Osteoblast (primary cell): ENCODE data around the gene FRMD3. TPM values are rescaled to one million over a fixed set of nuclear protein-coding genes. Genes with fewer than 3 reads are reported as not detected.

Experiments
- DNase-seq: peaks from one replicate; pipeline ENCODE4 v3.0.0; 2011; ENCODE audit warnings: low spot score, mixed read lengths; ENCODE audit not compliant: insufficient read length; ENCODE audit errors: missing footprints
- H2AFZ ChIP-seq: 2 replicates; pipeline ENCODE4 v1.6.0; 2011; ENCODE audit warnings: mild to moderate bottlenecking, low read length
- H3K27ac ChIP-seq: 2 replicates; pipeline ENCODE4 v1.5.1; 2011; ENCODE audit warnings: mild to moderate bottlenecking, low read depth, low read length, moderate library complexity
- H3K27me3 ChIP-seq: 2 replicates; pipeline ENCODE4 v1.6.0; 2012; ENCODE audit warnings: mild to moderate bottlenecking, control low read depth, inconsistent platforms, low read length, moderate library complexity; ENCODE audit not compliant: insufficient read depth
- H3K36me3 ChIP-seq: 2 replicates; pipeline ENCODE4 v1.5.1; 2011; ENCODE audit warnings: mild to moderate bottlenecking, low read length, control low read depth, moderate library complexity; ENCODE audit not compliant: insufficient read depth
- H3K4me1 ChIP-seq: 2 replicates; pipeline ENCODE4 v1.5.1; 2011; ENCODE audit warnings: mild to moderate bottlenecking, low read length, control low read depth, moderate library complexity; ENCODE audit not compliant: insufficient read depth
- H3K4me2 ChIP-seq: 2 replicates; pipeline ENCODE4 v1.6.0; 2011; ENCODE audit warnings: mild to moderate bottlenecking, low read length; ENCODE audit not compliant: insufficient read depth
- H3K4me3 ChIP-seq: fragments of 200-600 bp; sonication (generic); 3 replicates; pipeline ENCODE4 v1.5.1; 2012; ENCODE audit warnings: mild to moderate bottlenecking, low read length, inconsistent platforms; ENCODE audit not compliant: insufficient read depth
- H3K79me2 ChIP-seq: 2 replicates; pipeline ENCODE4 v1.6.0; 2012; ENCODE audit warnings: mild to moderate bottlenecking, low read length, control low read depth, inconsistent platforms; ENCODE audit not compliant: insufficient read depth
- H3K9me3 ChIP-seq: 2 replicates; pipeline ENCODE4 v1.5.1; 2011; ENCODE audit warnings: low read depth, low read length, control low read depth
- H4K20me1 ChIP-seq: 2 replicates; pipeline ENCODE4 v1.6.0; 2012; ENCODE audit warnings: mild to moderate bottlenecking, low read length, control low read depth; ENCODE audit not compliant: insufficient read depth
- total RNA-seq: library from RNA; depleted of rRNA; stranded (reverse); fragments of >200 nt; gene quantifications from 2 replicates; pipeline ENCODE4 v1.2.3, GENCODE V29; 2012
- TF ChIP-seq, protein P1 (sequence below): IDR thresholded peaks from 2 replicates; pipeline ENCODE4 v1.5.1; 2011; ENCODE audit warnings: mild to moderate bottlenecking, low read depth, low read length, moderate library complexity; ENCODE audit errors: extremely low read depth

FRMD3 gene
- total RNA-seq, 1 donor, result 0.36 TPM

DNA sequence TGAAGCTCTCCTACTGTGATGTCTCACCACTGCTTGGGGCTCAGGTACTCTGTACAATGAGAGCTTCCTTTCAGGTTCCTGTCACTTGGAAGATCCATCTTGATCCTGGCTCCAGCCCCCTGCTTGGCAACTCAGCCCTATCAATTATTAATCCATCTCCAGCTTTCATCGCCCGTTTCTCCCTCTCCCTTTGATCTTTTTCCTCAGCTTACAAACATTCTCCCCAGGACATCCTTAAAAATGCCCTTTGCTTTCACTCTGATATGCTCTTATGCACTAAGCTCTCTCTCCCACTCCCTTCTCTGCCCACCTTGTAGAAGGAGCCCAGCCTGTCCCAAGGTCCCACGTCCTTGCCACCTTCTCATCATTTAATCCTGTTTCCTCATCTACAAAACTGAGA is 109.0 kb downstream of the FRMD3 start:
- peaks cover 4% of the 10 kb centered on the region for H3K4me1 ChIP-seq
- TF ChIP-seq, protein P1, sequence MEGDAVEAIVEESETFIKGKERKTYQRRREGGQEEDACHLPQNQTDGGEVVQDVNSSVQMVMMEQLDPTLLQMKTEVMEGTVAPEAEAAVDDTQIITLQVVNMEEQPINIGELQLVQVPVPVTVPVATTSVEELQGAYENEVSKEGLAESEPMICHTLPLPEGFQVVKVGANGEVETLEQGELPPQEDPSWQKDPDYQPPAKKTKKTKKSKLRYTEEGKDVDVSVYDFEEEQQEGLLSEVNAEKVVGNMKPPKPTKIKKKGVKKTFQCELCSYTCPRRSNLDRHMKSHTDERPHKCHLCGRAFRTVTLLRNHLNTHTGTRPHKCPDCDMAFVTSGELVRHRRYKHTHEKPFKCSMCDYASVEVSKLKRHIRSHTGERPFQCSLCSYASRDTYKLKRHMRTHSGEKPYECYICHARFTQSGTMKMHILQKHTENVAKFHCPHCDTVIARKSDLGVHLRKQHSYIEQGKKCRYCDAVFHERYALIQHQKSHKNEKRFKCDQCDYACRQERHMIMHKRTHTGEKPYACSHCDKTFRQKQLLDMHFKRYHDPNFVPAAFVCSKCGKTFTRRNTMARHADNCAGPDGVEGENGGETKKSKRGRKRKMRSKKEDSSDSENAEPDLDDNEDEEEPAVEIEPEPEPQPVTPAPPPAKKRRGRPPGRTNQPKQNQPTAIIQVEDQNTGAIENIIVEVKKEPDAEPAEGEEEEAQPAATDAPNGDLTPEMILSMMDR, result no peak
- no peaks in the 10 kb centered on the region for H3K79me2 ChIP-seq
- no peak overlapping the region for H3K4me2 ChIP-seq
- H3K4me3 ChIP-seq, result no peak overlapping the region
- H3K27ac ChIP-seq, result no peak overlapping the region
- no peak overlapping the region for H2AFZ ChIP-seq
- no peak for DNase-seq
- H4K20me1 ChIP-seq, result no peaks in the 10 kb centered on the region
- H3K27me3 ChIP-seq, result no peaks in the 10 kb centered on the region
- no peaks in the 10 kb centered on the region for H3K36me3 ChIP-seq
- H3K9me3 ChIP-seq, result no peaks in the 10 kb centered on the region

DNA sequence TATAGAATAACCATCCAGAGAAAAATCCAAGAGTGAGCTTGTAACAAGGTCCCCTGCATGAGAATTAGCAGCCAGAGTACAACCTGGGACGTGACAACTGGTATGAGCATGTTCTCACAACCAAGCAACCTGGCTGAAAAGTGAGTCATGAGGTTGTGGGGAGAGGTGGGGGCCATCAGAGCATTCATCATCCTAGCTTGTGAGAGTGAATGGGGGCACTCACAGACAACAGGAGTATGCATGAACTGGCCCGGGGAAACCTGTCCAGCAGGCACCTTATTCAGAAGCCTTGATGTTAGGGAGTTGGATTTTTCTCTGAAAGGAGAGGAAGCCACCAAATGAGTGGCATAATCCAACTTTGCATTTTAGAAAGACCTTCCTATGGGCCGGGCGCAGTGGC is 113.0 kb downstream of the FRMD3 start:
- Histone ChIP-seq H3K4me3 (no peak overlapping the region), H3K36me3 (no peaks in the 10 kb centered on the region), H3K9me3 (no peaks in the 10 kb centered on the region), H3K79me2 (no peaks in the 10 kb centered on the region), H3K4me1 (no peaks in the 10 kb centered on the region), H3K27ac (no peak overlapping the region), H3K27me3 (no peaks in the 10 kb centered on the region), H4K20me1 (no peaks in the 10 kb centered on the region), H2AFZ (no peak overlapping the region), H3K4me2 (no peak overlapping the region)
- DNase-seq, result no peak
- TF ChIP-seq, protein P1, result no peak

DNA sequence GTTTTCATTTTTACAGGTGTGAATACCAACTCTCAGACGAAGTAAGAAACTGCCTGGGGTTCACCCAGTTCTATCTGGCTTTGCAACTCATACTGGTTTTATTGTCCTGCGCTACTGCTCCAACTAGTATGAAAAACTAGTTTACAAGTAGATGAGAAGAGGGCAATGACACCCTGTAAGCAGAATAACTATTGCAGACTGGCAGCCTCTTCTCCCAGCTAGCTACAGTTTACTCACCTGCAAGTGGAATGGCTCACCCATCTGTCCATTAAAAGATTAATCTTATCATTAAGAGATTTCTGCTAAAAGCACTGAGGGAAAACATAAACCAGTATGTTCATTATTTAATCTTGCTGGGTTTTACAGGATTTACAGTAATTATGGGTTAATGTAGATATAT is 113.4 kb downstream of the FRMD3 start:
- no peak overlapping the region for H3K4me3 ChIP-seq
- H3K4me1 ChIP-seq, result no peaks in the 10 kb centered on the region

DNA sequence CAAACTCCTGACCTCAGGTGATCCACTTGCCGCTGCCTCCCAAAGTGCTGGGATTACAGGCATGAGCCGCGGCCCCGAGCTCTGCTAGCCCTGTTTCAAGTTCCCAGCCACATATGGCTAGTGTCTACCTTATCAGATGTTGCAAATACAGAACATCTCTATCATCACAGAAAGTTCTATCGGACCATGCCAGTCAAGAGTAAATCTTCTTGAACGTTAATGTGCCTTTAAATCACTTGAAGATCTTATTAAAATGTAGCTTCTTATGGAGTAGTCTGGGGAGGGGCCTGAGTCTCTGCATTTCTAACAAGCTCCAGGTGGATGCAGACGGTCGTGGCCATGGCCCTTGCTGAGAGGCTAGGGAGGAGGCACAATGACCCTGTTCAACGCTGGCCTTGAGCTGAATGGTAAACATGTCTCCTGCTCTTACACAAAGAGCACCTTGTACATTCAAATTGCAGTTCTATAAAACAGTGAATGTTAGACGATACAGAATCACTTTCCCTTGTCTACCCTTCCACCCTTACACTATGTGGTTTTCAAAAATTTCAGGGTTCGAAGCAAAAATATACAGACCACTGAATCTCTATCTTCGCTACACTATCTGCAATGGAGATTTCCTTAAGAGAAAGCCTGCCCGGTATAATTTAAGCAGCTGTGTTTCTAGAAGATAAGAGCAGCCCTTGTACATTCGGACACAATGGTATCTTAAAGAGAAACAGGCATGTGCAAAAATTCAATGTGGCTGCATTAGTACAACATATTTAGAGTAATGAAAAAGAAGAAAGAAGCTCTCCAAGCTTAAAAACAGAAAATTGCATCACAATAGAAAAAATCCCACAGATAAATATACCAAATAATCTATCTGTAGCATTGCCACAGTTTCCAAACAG is 114.1 kb downstream of the FRMD3 start:
- Histone ChIP-seq H3K4me1 (no peaks in the 10 kb centered on the region), H3K79me2 (no peaks in the 10 kb centered on the region), H3K4me3 (no peak overlapping the region), H3K36me3 (no peaks in the 10 kb centered on the region), H3K27ac (no peak overlapping the region), H3K27me3 (no peaks in the 10 kb centered on the region), H3K9me3 (no peaks in the 10 kb centered on the region), H3K4me2 (no peak overlapping the region), H2AFZ (no peak overlapping the region), H4K20me1 (no peaks in the 10 kb centered on the region)
- TF ChIP-seq, protein P1, result no peak
- no peak for DNase-seq

More for the DNA sequence above, 113.4 kb downstream of the FRMD3 start:
- DNase-seq, result no peak
- Histone ChIP-seq H2AFZ (no peak overlapping the region), H3K36me3 (no peaks in the 10 kb centered on the region), H3K79me2 (no peaks in the 10 kb centered on the region), H3K27me3 (no peaks in the 10 kb centered on the region), H3K9me3 (no peaks in the 10 kb centered on the region), H3K27ac (no peak overlapping the region), H4K20me1 (no peaks in the 10 kb centered on the region), H3K4me2 (no peak overlapping the region)
- TF ChIP-seq, protein P1, result no peak
